HEK293 (cell line): ENCODE data around the gene ACAP2.

ENCODE experiments used
- CTCF ChIA-PET: fragments of 350-600 bp; formaldehyde crosslinking; extraction: SDS; loops from one replicate; lab custom pipeline; 2021; ENCODE audit warnings: antibody characterized with exemption; lab: Yijun Ruan, JAX
- POLR2A ChIA-PET: fragments of 300-600 bp; formaldehyde crosslinking; extraction: SDS; loops from one replicate; lab custom pipeline; 2020; ENCODE audit warnings: antibody characterized with exemption, inconsistent platforms; lab: Yijun Ruan, JAX
- H3K27ac ChIP-seq: fragments of 200-500 bp; sonication (Bioruptor generic); 2 replicates; pipeline ENCODE4 v1.5.1; 2014; ENCODE audit warnings: low read depth, low read length, control low read depth, inconsistent platforms; ENCODE audit errors: extremely low read depth
- H3K36me3 ChIP-seq, 2 experiments: fragments of 200-500 bp in 1 of 2; sonication (Bioruptor generic) in 1 of 2; 1 replicate in 1 of 2; 2 replicates in 1 of 2; pipeline ENCODE4 v1.5.1; 2014 to 2017; ENCODE audit warnings: inconsistent platforms in 2 of 2, low read length in 2 of 2; ENCODE audit not compliant: control insufficient read depth in 2 of 2, insufficient read depth in 1 of 2
- H3K4me1 ChIP-seq: fragments of 200-500 bp; sonication (Bioruptor generic); 2 replicates; pipeline ENCODE4 v1.5.1; 2014; ENCODE audit warnings: mild to moderate bottlenecking, low read length, inconsistent platforms; ENCODE audit not compliant: control insufficient read depth, insufficient read depth
- H3K4me3 ChIP-seq: 2 replicates; pipeline ENCODE4 v1.5.1; 2011; ENCODE audit warnings: low read depth, mild to moderate bottlenecking, control low read depth, low read length, moderate library complexity
- H3K9me3 ChIP-seq: fragments of 200-500 bp; sonication (Bioruptor generic); 2 replicates; pipeline ENCODE4 v1.5.1; 2014; ENCODE audit warnings: low read depth, low read length, inconsistent platforms; ENCODE audit not compliant: control insufficient read depth, insufficient read depth
- MYNN ChIP-seq: fragments of 450-650 bp; formaldehyde crosslinking; IDR thresholded peaks from 2 replicates; pipeline ENCODE4 v1.5.1; 2016; ENCODE audit warnings: missing biosample characterization, missing genetic modification characterization, borderline replicate concordance
- SCRT2 ChIP-seq: fragments of 450-650 bp; formaldehyde crosslinking; IDR thresholded peaks from 2 replicates; pipeline ENCODE4 v1.5.1; 2016; ENCODE audit warnings: missing biosample characterization, missing genetic modification characterization
- ZBTB8A ChIP-seq: fragments of 450-650 bp; formaldehyde crosslinking; IDR thresholded peaks from 2 replicates; pipeline ENCODE4 v1.5.1; 2016; ENCODE audit warnings: missing biosample characterization, missing genetic modification characterization
- ZNF140 ChIP-seq: fragments of 450-650 bp; formaldehyde crosslinking; IDR thresholded peaks from 2 replicates; pipeline ENCODE4 v1.5.1; 2016; ENCODE audit warnings: missing biosample characterization, missing genetic modification characterization
- ZNF202 ChIP-seq: fragments of 450-650 bp; formaldehyde crosslinking; IDR thresholded peaks from 2 replicates; pipeline ENCODE4 v1.5.1; 2016; ENCODE audit warnings: missing biosample characterization, missing genetic modification characterization, borderline replicate concordance
- ZNF292 ChIP-seq: fragments of 450-650 bp; formaldehyde crosslinking; IDR thresholded peaks from 2 replicates; pipeline ENCODE4 v1.5.1; 2016; ENCODE audit warnings: low read depth, missing biosample characterization, missing genetic modification characterization, borderline replicate concordance
- ZNF426 ChIP-seq: fragments of 450-650 bp; formaldehyde crosslinking; IDR thresholded peaks from 2 replicates; pipeline ENCODE4 v1.5.1; 2017; ENCODE audit warnings: missing biosample characterization, missing genetic modification characterization, mild to moderate bottlenecking, inconsistent platforms, moderate library complexity
- ZNF555 ChIP-seq: fragments of 450-650 bp; formaldehyde crosslinking; conservative IDR thresholded peaks from 2 replicates; pipeline ENCODE4 v1.5.1; 2017; ENCODE audit warnings: missing biosample characterization, mild to moderate bottlenecking, missing genetic modification characterization, inconsistent platforms
- ZNF560 ChIP-seq: fragments of 450-650 bp; formaldehyde crosslinking; IDR thresholded peaks from 2 replicates; pipeline ENCODE4 v1.5.1; 2017; ENCODE audit warnings: missing biosample characterization, missing genetic modification characterization, borderline replicate concordance
- ZNF623 ChIP-seq: fragments of 450-650 bp; formaldehyde crosslinking; IDR thresholded peaks from 2 replicates; pipeline ENCODE4 v1.5.1; 2016; ENCODE audit warnings: missing biosample characterization, missing genetic modification characterization
- ZNF629 ChIP-seq: fragments of 450-650 bp; formaldehyde crosslinking; IDR thresholded peaks from 2 replicates; pipeline ENCODE4 v1.5.1; 2017; ENCODE audit warnings: missing biosample characterization, missing genetic modification characterization
- ZNF664 ChIP-seq: fragments of 450-650 bp; formaldehyde crosslinking; IDR thresholded peaks from 2 replicates; pipeline ENCODE4 v1.5.1; 2016; ENCODE audit warnings: missing biosample characterization, missing genetic modification characterization
- ZXDB ChIP-seq: fragments of 450-650 bp; formaldehyde crosslinking; IDR thresholded peaks from 2 replicates; pipeline ENCODE4 v1.5.1; 2016; ENCODE audit warnings: missing biosample characterization, missing genetic modification characterization
- TF ChIP-seq, protein P1 (sequence below): fragments of 450-650 bp; formaldehyde crosslinking; IDR thresholded peaks from 2 replicates; pipeline ENCODE4 v1.5.1; 2016; ENCODE audit warnings: missing biosample characterization, missing genetic modification characterization
- TF ChIP-seq, protein P2 (sequence below): fragments of 450-650 bp; formaldehyde crosslinking; IDR thresholded peaks from 2 replicates; pipeline ENCODE4 v1.5.1; 2016; ENCODE audit warnings: missing biosample characterization, missing genetic modification characterization
- TF ChIP-seq, protein P3 (sequence below): fragments of 450-650 bp; formaldehyde crosslinking; IDR thresholded peaks from 2 replicates; pipeline ENCODE4 v1.5.1; 2016; ENCODE audit warnings: missing biosample characterization, missing genetic modification characterization

ACAP2 gene

DNA sequence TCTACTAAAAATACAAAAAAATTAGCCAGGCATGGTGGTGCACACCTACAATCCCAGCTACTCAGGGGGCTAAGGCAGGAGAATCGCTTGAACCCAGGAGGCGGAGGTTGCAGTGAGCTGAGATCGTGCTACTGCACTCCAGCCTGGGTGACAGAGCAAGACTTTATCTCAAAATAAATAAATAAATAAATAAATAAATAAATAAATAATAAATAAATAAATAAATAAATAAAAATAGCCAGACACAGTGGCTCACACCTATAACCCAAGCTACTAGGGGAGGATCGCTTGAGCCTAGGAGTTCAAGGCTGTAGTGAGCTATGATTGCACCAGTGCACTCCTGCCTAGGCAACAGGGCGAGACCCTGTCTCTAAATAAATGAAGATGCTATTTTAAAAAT is 152.2 kb downstream of the ACAP2 start (continued):
- TF ChIP-seq MYNN (tag by site-specific recombination) (peak; percentile 21; the same call in 1 of the 2 replicates), ZNF426 (tag by site-specific recombination) (peak; percentile 89), ZBTB8A (peak; percentile 81), ZNF202 (0 out of 2 replicates have a peak, but pooled peaks have one; percentile 57), ZNF623 (tag by site-specific recombination) (peak; percentile 75), ZNF664 (tag by site-specific recombination) (peak; percentile 39; the same call in 1 of the 2 replicates), ZNF560 (tag by site-specific recombination) (peak; percentile 64; the same call in 1 of the 2 replicates), ZNF140 (tag by site-specific recombination) (peak; percentile 70), ZNF292 (tag by site-specific recombination) (0 out of 2 replicates have a peak, but pooled peaks have one; percentile 25), ZNF629 (tag by site-specific recombination) (peak; percentile 51), ZNF555 (tag by site-specific recombination) (peak; percentile 78), ZXDB (tag by site-specific recombination) (0 out of 2 replicates have a peak, but pooled peaks have one; percentile 42)
- TF ChIP-seq, protein P1, sequence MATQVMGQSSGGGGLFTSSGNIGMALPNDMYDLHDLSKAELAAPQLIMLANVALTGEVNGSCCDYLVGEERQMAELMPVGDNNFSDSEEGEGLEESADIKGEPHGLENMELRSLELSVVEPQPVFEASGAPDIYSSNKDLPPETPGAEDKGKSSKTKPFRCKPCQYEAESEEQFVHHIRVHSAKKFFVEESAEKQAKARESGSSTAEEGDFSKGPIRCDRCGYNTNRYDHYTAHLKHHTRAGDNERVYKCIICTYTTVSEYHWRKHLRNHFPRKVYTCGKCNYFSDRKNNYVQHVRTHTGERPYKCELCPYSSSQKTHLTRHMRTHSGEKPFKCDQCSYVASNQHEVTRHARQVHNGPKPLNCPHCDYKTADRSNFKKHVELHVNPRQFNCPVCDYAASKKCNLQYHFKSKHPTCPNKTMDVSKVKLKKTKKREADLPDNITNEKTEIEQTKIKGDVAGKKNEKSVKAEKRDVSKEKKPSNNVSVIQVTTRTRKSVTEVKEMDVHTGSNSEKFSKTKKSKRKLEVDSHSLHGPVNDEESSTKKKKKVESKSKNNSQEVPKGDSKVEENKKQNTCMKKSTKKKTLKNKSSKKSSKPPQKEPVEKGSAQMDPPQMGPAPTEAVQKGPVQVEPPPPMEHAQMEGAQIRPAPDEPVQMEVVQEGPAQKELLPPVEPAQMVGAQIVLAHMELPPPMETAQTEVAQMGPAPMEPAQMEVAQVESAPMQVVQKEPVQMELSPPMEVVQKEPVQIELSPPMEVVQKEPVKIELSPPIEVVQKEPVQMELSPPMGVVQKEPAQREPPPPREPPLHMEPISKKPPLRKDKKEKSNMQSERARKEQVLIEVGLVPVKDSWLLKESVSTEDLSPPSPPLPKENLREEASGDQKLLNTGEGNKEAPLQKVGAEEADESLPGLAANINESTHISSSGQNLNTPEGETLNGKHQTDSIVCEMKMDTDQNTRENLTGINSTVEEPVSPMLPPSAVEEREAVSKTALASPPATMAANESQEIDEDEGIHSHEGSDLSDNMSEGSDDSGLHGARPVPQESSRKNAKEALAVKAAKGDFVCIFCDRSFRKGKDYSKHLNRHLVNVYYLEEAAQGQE (tag by site-specific recombination): peak; percentile 71
- TF ChIP-seq, protein P2, sequence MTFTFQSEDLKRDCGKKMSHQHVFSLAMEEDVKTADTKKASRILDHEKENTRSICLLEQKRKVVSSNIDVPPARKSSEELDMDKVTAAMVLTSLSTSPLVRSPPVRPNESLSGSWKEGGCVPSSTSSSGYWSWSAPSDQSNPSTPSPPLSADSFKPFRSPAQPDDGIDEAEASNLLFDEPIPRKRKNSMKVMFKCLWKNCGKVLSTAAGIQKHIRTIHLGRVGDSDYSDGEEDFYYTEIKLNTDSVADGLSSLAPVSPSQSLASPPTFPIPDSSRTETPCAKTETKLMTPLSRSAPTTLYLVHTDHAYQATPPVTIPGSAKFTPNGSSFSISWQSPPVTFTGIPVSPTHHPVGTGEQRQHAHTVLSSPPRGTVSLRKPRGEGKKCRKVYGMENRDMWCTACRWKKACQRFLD (tag by site-specific recombination): 0 out of 2 replicates have a peak, but pooled peaks have one; percentile 19

DNA sequence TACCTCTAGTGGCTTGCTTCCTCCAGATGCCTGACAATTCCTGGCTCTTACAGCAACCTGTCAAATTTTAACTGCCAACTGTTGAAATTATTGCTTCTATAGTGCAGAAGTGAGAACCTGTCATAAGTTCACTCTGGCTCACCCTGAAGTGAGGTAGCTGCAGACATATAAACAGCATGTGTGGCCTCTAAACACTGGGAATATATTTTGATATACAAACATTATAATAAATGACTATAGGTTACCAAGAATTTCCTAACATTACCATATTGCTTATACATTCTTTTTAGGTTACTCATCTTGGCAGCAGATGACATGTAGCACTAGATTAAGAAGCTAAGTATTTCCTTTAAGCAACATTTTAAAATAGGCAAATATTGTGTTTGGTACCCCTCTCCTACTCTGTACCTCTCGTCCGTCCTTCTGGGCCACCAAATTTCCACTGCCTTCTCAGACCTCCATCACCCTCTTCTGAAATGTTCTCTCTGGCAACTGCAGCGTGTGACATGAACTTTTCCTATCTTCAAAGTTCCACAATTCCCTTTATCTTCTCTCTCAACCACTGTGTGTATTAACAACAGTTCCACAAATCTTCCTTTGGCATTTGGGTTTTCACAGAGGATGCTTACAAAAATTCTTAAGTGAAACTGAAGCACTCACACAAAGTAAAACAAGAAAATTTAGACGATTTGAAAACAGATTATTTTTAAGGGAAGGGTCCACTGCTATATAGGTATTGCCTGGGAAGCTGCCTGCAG is 156.5 kb downstream of the ACAP2 start:
- Histone ChIP-seq H3K4me1 (no peaks in the 10 kb centered on the region), H3K36me3 (peaks cover 0 to 17% of the 10 kb centered on the region in 2 experiments; a peak in 2 of 3 replicates), H3K9me3 (no peaks in the 10 kb centered on the region), H3K4me3 (no peak overlapping the region), H3K27ac (no peak overlapping the region)
- CTCF ChIA-PET: interaction anchor here (0.6 to 1.8 kb wide), 2 partner anchors 11 to 15 kb away, joined by 3 to 6 read pairs; no protein-coding TSS in a partner anchor
- POLR2A ChIA-PET: no interaction called here
- TF ChIP-seq, protein P3, sequence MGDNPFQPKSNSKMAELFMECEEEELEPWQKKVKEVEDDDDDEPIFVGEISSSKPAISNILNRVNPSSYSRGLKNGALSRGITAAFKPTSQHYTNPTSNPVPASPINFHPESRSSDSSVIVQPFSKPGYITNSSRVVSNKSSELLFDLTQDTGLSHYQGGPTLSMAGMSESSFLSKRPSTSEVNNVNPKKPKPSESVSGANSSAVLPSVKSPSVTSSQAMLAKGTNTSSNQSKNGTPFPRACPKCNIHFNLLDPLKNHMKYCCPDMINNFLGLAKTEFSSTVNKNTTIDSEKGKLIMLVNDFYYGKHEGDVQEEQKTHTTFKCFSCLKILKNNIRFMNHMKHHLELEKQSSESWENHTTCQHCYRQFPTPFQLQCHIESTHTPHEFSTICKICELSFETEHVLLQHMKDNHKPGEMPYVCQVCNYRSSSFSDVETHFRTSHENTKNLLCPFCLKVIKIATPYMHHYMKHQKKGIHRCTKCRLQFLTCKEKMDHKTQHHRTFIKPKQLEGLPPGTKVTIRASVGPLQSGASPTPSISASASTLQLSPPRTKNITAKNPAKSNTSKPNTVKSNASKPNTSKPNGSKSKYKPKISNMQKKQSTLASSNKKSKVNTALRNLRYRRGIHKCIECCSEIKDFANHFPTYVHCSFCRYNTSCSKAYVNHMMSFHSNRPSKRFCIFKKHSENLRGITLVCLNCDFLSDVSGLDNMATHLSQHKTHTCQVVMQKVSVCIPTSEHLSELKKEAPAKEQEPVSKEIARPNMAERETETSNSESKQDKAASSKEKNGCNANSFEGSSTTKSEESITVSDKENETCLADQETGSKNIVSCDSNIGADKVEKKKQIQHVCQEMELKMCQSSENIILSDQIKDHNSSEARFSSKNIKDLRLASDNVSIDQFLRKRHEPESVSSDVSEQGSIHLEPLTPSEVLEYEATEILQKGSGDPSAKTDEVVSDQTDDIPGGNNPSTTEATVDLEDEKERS (tag by site-specific recombination): no peak
- TF ChIP-seq SCRT2 (tag by site-specific recombination): peak; percentile 65; the same call in 1 of the 2 replicates
